HFFc6 (cell line): ENCODE measurements around the gene ZDHHC9. TPM values are rescaled to one million over a fixed set of nuclear protein-coding genes. Genes with fewer than 3 reads are reported as not detected.

Source experiments
- DNase-seq: peaks from one replicate; pipeline ENCODE4 v3.0.0-alpha.2; 2018
- H3K27ac Mint-ChIP-seq: 2 replicates; pipeline ENCODE4 v1.8.0; 2020; ENCODE audit warnings: mild to moderate bottlenecking, mixed read lengths
- H3K27me3 Mint-ChIP-seq: 2 replicates; pipeline ENCODE4 v1.8.0; 2021; ENCODE audit warnings: mild to moderate bottlenecking, moderate library complexity, mixed read lengths; ENCODE audit not compliant: insufficient read depth
- H3K36me3 Mint-ChIP-seq: 2 replicates; pipeline ENCODE4 v1.8.0; 2021; ENCODE audit warnings: low read depth, mixed read lengths
- H3K4me1 Mint-ChIP-seq: 2 replicates; pipeline ENCODE4 v1.8.0; 2020; ENCODE audit warnings: low read depth, mixed read lengths
- H3K4me3 Mint-ChIP-seq: 2 replicates; pipeline ENCODE4 v1.8.0; 2020; ENCODE audit warnings: mild to moderate bottlenecking, moderate library complexity, mixed read lengths
- H3K9me3 Mint-ChIP-seq: 2 replicates; pipeline ENCODE4 v1.8.0; 2020; ENCODE audit warnings: mild to moderate bottlenecking, mixed read lengths
- total RNA-seq, 6 experiments: library from RNA; stranded (reverse); fragmentation: NEBNext Ultra II Directional; extraction: Animal tissue kit (Norgen Biotek cat#: 25700); gene quantifications; 2 replicates in 1 of 6; 3 replicates in 5 of 6; pipeline ENCODE4 v1.2.3, GENCODE V29; 2021
- TF ChIP-seq, protein P1 (sequence below): fragments of 200-600 bp; sonication (generic); IDR thresholded peaks from 2 replicates; pipeline ENCODE4 v1.5.0; 2021; ENCODE audit warnings: antibody characterized with exemption, mild to moderate bottlenecking

The ZDHHC9 gene
- total RNA-seq, 6 experiments from 2014 or later = 30.8 to 47.8 (median 33.6) TPM

DNA sequence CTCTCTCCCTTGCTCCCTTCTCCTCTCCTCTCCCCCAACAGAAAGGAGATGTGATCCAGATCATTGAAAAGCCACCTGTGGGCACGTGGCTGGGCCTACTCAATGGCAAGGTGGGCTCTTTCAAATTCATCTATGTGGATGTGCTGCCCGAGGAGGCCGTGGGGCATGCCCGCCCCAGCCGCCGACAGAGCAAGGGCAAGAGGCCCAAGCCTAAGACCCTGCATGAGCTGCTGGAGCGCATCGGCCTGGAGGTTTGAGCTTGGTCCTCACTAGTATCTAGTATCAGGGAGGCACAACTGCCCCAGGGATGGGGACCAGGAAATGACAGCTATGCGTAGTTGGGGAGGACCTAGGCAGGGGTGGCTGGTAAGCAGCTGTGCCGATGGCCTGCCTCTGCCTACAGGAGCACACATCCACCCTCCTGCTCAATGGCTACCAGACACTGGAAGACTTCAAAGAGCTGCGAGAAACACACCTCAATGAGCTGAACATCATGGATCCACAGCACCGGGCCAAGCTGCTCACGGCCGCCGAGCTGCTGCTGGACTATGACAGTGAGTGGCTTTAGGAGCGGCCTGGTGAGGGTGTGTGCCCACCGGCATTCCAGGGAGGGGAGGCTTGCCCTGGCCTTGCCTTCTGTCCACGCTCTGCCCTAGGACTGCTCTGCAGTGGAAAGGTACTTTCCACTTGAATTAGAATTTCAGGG is 50.9 kb downstream of the ZDHHC9 start:
- Mint-ChIP-seq H3K9me3 (no peaks in the 10 kb centered on the region), H3K36me3 (no peaks in the 10 kb centered on the region), H3K4me1 (no peaks in the 10 kb centered on the region), H3K4me3 (no peak overlapping the region), H3K27ac (no peak overlapping the region), H3K27me3 (peaks cover 2% of the 10 kb centered on the region)
- no peak for DNase-seq
- TF ChIP-seq, protein P1, sequence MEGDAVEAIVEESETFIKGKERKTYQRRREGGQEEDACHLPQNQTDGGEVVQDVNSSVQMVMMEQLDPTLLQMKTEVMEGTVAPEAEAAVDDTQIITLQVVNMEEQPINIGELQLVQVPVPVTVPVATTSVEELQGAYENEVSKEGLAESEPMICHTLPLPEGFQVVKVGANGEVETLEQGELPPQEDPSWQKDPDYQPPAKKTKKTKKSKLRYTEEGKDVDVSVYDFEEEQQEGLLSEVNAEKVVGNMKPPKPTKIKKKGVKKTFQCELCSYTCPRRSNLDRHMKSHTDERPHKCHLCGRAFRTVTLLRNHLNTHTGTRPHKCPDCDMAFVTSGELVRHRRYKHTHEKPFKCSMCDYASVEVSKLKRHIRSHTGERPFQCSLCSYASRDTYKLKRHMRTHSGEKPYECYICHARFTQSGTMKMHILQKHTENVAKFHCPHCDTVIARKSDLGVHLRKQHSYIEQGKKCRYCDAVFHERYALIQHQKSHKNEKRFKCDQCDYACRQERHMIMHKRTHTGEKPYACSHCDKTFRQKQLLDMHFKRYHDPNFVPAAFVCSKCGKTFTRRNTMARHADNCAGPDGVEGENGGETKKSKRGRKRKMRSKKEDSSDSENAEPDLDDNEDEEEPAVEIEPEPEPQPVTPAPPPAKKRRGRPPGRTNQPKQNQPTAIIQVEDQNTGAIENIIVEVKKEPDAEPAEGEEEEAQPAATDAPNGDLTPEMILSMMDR = no peak

DNA sequence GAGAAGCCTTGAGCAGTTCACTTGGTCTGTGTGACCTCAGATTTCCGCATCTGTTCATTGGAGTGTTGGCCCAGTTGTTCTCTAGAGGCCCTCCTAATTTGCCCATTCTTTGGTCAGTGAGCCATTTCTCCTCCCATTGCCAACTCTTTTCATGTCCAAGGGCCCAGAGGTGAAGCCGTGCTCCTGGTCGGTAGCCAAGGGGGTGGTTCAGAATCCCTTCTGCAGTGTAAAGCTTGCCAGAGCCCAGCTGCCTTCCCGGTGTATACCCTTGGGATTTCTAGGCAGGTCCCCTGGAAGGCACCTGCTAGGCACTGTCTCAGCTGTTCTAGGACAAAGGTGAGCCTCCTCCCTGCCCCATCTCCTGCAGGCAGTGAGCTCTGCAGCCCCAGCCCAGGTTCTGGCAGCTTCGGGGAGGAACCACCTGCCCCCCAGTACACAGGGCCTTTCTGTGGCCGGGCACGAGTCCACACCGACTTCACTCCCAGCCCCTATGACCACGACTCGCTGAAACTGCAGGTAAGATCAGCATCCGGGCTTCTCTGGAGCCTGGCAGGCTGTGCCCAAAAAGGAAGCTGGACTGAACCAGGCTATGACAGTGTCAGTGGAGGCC is 51.6 kb downstream of the ZDHHC9 start:
- Mint-ChIP-seq H3K9me3 (no peaks in the 10 kb centered on the region), H3K27me3 (peaks cover 2% of the 10 kb centered on the region), H3K36me3 (no peaks in the 10 kb centered on the region), H3K4me3 (no peak overlapping the region), H3K4me1 (no peaks in the 10 kb centered on the region), H3K27ac (no peak overlapping the region)
- TF ChIP-seq, protein P1 = no peak
- DNase-seq = no peak

DNA sequence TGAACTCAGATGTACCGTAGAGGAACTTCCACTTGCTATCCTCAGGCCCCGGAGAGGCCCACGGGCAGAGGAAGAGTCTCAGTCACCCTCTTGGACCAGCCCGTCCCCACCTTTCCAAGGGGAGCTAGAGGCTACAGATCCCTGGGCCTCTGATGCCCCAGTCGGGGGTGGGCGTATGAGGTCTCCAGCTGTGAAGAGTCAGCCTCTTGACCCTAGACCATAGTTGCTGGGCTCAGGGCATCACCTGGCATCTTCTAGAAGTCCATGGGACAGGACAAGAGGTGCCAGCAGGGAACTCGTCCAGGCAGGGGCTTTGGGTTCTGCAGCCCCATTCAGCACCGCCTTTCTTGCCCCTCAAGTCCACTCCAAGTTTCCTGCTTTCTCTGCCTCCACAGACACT is 52.4 kb downstream of the ZDHHC9 start:
- H3K4me1 Mint-ChIP-seq = no peaks in the 10 kb centered on the region
- TF ChIP-seq, protein P1 = no peak
- no peaks in the 10 kb centered on the region for H3K9me3 Mint-ChIP-seq
- H3K27me3 Mint-ChIP-seq = peaks cover 4% of the 10 kb centered on the region
- H3K4me3 Mint-ChIP-seq = no peak overlapping the region
- H3K27ac Mint-ChIP-seq = no peak overlapping the region
- H3K36me3 Mint-ChIP-seq = no peaks in the 10 kb centered on the region
- no peak for DNase-seq

DNA sequence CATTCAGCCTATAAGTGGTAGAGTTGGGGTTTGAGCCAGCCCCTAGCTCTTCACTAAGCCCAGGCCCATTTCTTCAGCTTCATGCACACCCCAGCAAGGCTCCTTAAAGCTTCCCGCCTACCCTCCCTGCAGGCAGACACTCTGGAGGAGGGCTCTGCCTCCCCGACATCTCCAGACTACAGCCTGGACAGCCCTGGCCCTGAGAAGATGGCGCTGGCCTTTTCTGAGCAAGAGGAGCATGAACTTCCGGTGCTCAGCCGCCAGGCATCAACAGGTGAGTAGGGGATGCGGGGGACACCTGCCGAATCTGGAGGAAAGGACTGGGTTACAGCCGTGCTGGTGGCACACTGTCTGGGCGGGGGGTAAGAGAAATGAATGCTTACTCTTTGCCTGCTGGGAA is 52.9 kb downstream of the ZDHHC9 start:
- Mint-ChIP-seq H3K4me3 (no peak overlapping the region), H3K4me1 (no peaks in the 10 kb centered on the region), H3K27ac (no peak overlapping the region), H3K9me3 (no peaks in the 10 kb centered on the region), H3K36me3 (no peaks in the 10 kb centered on the region), H3K27me3 (peaks cover 4% of the 10 kb centered on the region)
- DNase-seq = no peak
- TF ChIP-seq, protein P1 = no peak

DNA sequence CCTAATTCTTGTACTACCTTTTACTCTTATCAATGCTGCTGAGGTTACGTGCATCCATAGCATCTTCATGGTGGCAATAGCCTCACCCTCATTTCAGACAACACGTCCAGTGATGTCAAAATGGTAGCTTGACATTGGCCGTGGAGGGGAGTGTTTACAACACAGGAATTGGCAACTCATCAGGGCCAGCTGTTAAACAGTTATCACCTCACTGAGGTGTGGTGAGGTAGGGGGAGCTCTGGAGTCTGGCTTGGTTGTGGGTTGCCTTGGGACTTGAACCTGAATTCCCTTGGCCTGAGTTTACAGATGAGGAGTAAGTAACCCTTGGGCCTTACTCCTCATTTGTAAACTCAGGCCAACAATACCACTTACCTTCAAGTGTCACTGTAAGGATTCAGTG is 53.5 kb downstream of the ZDHHC9 start:
- no peaks in the 10 kb centered on the region for H3K9me3 Mint-ChIP-seq
- no peak overlapping the region for H3K4me3 Mint-ChIP-seq
- TF ChIP-seq, protein P1 = no peak
- H3K27me3 Mint-ChIP-seq = peaks cover 4% of the 10 kb centered on the region
- H3K27ac Mint-ChIP-seq = no peak overlapping the region
- H3K36me3 Mint-ChIP-seq = no peaks in the 10 kb centered on the region
- no peak for DNase-seq
- H3K4me1 Mint-ChIP-seq = no peaks in the 10 kb centered on the region
